Astrocyte (in vitro differentiated cells and primary cell): Measurements from ENCODE around the gene DRD2. TPM values are rescaled to one million over a fixed set of nuclear protein-coding genes. Genes with fewer than 3 reads are reported as not detected.

Source experiments
- DNase-seq: peaks from one replicate; pipeline ENCODE4 v3.0.0-alpha.2; 2010; ENCODE audit warnings: low read depth
- FAIRE-seq: peaks from 2 replicates; lab custom pipeline; 2011; peaks lifted over from hg19 to GRCh38; lab: Jason Lieb, UNC
- H2AFZ ChIP-seq: 2 replicates; pipeline ENCODE4 v1.6.0; 2012; ENCODE audit warnings: low read depth, low read length, inconsistent platforms
- H3K27ac ChIP-seq: 2 replicates; pipeline ENCODE4 v1.5.1; 2011; ENCODE audit warnings: low read depth, low read length, inconsistent platforms
- H3K27me3 ChIP-seq: 2 replicates; pipeline ENCODE4 v1.6.0; 2011; ENCODE audit warnings: low read length, inconsistent platforms; ENCODE audit not compliant: insufficient read depth
- H3K36me3 ChIP-seq: 2 replicates; pipeline ENCODE4 v1.5.1; 2011; ENCODE audit warnings: low read length, inconsistent platforms; ENCODE audit not compliant: insufficient read depth
- H3K4me1 ChIP-seq: 2 replicates; pipeline ENCODE4 v1.5.1; 2011; ENCODE audit warnings: low read length, inconsistent platforms; ENCODE audit not compliant: insufficient read depth
- H3K4me2 ChIP-seq: 2 replicates; pipeline ENCODE4 v1.6.0; 2012; ENCODE audit warnings: low read length, inconsistent platforms
- H3K4me3 ChIP-seq: 2 replicates; pipeline ENCODE4 v1.5.1; 2011; ENCODE audit warnings: low read depth, mild to moderate bottlenecking, low read length, inconsistent platforms; ENCODE audit not compliant: insufficient read depth
- H3K79me2 ChIP-seq: 2 replicates; pipeline ENCODE4 v1.6.0; 2012; ENCODE audit warnings: mild to moderate bottlenecking, low read length, inconsistent platforms; ENCODE audit not compliant: insufficient read depth
- H3K9ac ChIP-seq: 2 replicates; pipeline ENCODE4 v1.6.0; 2012; ENCODE audit warnings: mild to moderate bottlenecking, low read length, inconsistent platforms
- H3K9me3 ChIP-seq: 2 replicates; pipeline ENCODE4 v1.5.1; 2012; ENCODE audit warnings: low read depth, mild to moderate bottlenecking, low read length, inconsistent platforms; ENCODE audit not compliant: insufficient read depth
- H4K20me1 ChIP-seq: 2 replicates; pipeline ENCODE4 v1.6.0; 2012; ENCODE audit warnings: low read length, inconsistent platforms; ENCODE audit not compliant: insufficient read depth
- H3K27ac Mint-ChIP-seq: one replicate; pipeline ENCODE4 v1.8.0; 2021; ENCODE audit warnings: mild to moderate bottlenecking, mixed read lengths; ENCODE audit not compliant: unreplicated experiment
- H3K27me3 Mint-ChIP-seq: one replicate; pipeline ENCODE4 v1.8.0; 2021; ENCODE audit warnings: low read depth, mixed read lengths; ENCODE audit not compliant: unreplicated experiment
- H3K36me3 Mint-ChIP-seq: one replicate; pipeline ENCODE4 v1.8.0; 2021; ENCODE audit warnings: low read depth, mixed read lengths; ENCODE audit not compliant: unreplicated experiment
- H3K4me1 Mint-ChIP-seq: one replicate; pipeline ENCODE4 v1.8.0; 2021; ENCODE audit warnings: low read depth, mixed read lengths; ENCODE audit not compliant: unreplicated experiment
- H3K4me3 Mint-ChIP-seq: one replicate; pipeline ENCODE4 v1.8.0; 2021; ENCODE audit warnings: mild to moderate bottlenecking, moderate library complexity, mixed read lengths; ENCODE audit not compliant: unreplicated experiment
- H3K9me3 Mint-ChIP-seq: one replicate; pipeline ENCODE4 v1.8.0; 2021; ENCODE audit warnings: mild to moderate bottlenecking, mixed read lengths; ENCODE audit not compliant: unreplicated experiment
- CTCF ChIP-seq: IDR thresholded peaks from 2 replicates; pipeline ENCODE4 v1.5.1; 2011; ENCODE audit warnings: low read depth, mild to moderate bottlenecking, inconsistent platforms, low read length, moderate library complexity; ENCODE audit not compliant: insufficient read depth
- EZH2 ChIP-seq: IDR thresholded peaks from 2 replicates; pipeline ENCODE4 v1.6.1; 2012; ENCODE audit warnings: mild to moderate bottlenecking, low read length, inconsistent platforms; ENCODE audit not compliant: insufficient read depth
- total RNA-seq: library from RNA; stranded (reverse); gene quantifications from 2 replicates; pipeline ENCODE4 v1.2.1, GENCODE V29; 2021

Gene DRD2
- total RNA-seq, 1 donor from 2014 or later, result not detected

GRCh38 chr11:113370634-113371033, 104.6 kb downstream of the DRD2 start:
- H3K9me3 Mint-ChIP-seq, result peaks cover 2% of the 10 kb centered on the region
- Histone ChIP-seq H3K9me3 (no peaks in the 10 kb centered on the region), H3K79me2 (no peaks in the 10 kb centered on the region), H3K36me3 (no peaks in the 10 kb centered on the region), H3K4me1 (peaks cover 3% of the 10 kb centered on the region), H3K4me3 (no peak overlapping the region), H4K20me1 (no peaks in the 10 kb centered on the region), H3K27ac (no peak overlapping the region), H3K27me3 (no peaks in the 10 kb centered on the region), H3K4me2 (no peak overlapping the region), H2AFZ (no peak overlapping the region), H3K9ac (no peak overlapping the region)
- peaks cover 2% of the 10 kb centered on the region for H3K36me3 Mint-ChIP-seq
- H3K27me3 Mint-ChIP-seq, result peaks cover 5% of the 10 kb centered on the region
- DNase-seq, result no peak
- TF ChIP-seq EZH2 (no peak), CTCF (no peak)
- no peak for FAIRE-seq
- H3K27ac Mint-ChIP-seq, result no peak overlapping the region
- H3K4me3 Mint-ChIP-seq, result no peak overlapping the region
- peaks cover 10% of the 10 kb centered on the region for H3K4me1 Mint-ChIP-seq

GRCh38 chr11:113369411-113369810, 105.8 kb downstream of the DRD2 start:
- H4K20me1 ChIP-seq, result no peaks in the 10 kb centered on the region
- Mint-ChIP-seq H3K36me3 (peaks cover 7% of the 10 kb centered on the region), H3K4me3 (no peak overlapping the region), H3K27me3 (peaks cover 5% of the 10 kb centered on the region), H3K27ac (no peak overlapping the region), H3K4me1 (peaks cover 10% of the 10 kb centered on the region), H3K9me3 (peaks cover 2% of the 10 kb centered on the region)
- no peak overlapping the region for H2AFZ ChIP-seq
- H3K4me2 ChIP-seq, result no peak overlapping the region
- DNase-seq, result no peak
- no peaks in the 10 kb centered on the region for H3K27me3 ChIP-seq
- H3K9ac ChIP-seq, result no peak overlapping the region
- H3K79me2 ChIP-seq, result no peaks in the 10 kb centered on the region
- H3K9me3 ChIP-seq, result no peaks in the 10 kb centered on the region
- no peak overlapping the region for H3K4me3 ChIP-seq
- no peak for FAIRE-seq
- H3K36me3 ChIP-seq, result no peaks in the 10 kb centered on the region
- TF ChIP-seq EZH2 (no peak), CTCF (no peak)
- H3K27ac ChIP-seq, result no peak overlapping the region
- peaks cover 3% of the 10 kb centered on the region for H3K4me1 ChIP-seq

- no peaks in the 10 kb centered on the region for H3K4me1 ChIP-seq
These were observed 109.3 kb downstream of the DRD2 start for GRCh38 chr11:113365895-113366294.

More at GRCh38 chr11:113365895-113366294, 109.3 kb downstream of the DRD2 start:
- H3K9ac ChIP-seq, result no peak overlapping the region
- H3K36me3 ChIP-seq, result no peaks in the 10 kb centered on the region
- no peaks in the 10 kb centered on the region for H3K9me3 ChIP-seq
- H4K20me1 ChIP-seq, result no peaks in the 10 kb centered on the region
- H3K9me3 Mint-ChIP-seq, result no peaks in the 10 kb centered on the region
- TF ChIP-seq CTCF (no peak), EZH2 (no peak)
- FAIRE-seq, result no peak
- peaks cover 3% of the 10 kb centered on the region for H3K4me1 Mint-ChIP-seq
- no peak overlapping the region for H3K4me2 ChIP-seq
- no peak overlapping the region for H3K27ac ChIP-seq
- no peak overlapping the region for H2AFZ ChIP-seq
- H3K27me3 Mint-ChIP-seq, result peaks cover 8% of the 10 kb centered on the region
- H3K27ac Mint-ChIP-seq, result no peak overlapping the region
- no peak overlapping the region for H3K4me3 ChIP-seq
- no peak overlapping the region for H3K4me3 Mint-ChIP-seq
- H3K79me2 ChIP-seq, result no peaks in the 10 kb centered on the region
- no peaks in the 10 kb centered on the region for H3K27me3 ChIP-seq
- H3K36me3 Mint-ChIP-seq, result peaks cover 15% of the 10 kb centered on the region
- DNase-seq, result no peak
